ENCODE data around the gene KRTAP1-1.
"Not testable (repeated sequence)": the region's sequence is repeated elsewhere in the genome, so short reads cannot be mapped to it uniquely, and the experiment has no call there.

- TF ChIP-seq EZH2 (IDR thresholded peaks at IDR 0.05; ENCODE audit: low read length, missing control alignments); CTCF (conservative IDR thresholded peaks at IDR 0.05 in 1 of 2, IDR thresholded peaks at IDR 0.05 in 1 of 2; ENCODE audit: low read depth in 1 of 2, low read length in 2 of 2): not testable (repeated sequence)
Observed at GRCh38 chr17:41065016-41065689, 23.9 kb upstream of the KRTAP1-1 start.
